NCI-H1694 (cell line): ENCODE measurements around the gene MBP.

ENCODE experiments used
- DNase-seq: peaks from one replicate; lab custom pipeline; 2025; lab: John Stamatoyannopoulos, UW

The MBP gene

DNA sequence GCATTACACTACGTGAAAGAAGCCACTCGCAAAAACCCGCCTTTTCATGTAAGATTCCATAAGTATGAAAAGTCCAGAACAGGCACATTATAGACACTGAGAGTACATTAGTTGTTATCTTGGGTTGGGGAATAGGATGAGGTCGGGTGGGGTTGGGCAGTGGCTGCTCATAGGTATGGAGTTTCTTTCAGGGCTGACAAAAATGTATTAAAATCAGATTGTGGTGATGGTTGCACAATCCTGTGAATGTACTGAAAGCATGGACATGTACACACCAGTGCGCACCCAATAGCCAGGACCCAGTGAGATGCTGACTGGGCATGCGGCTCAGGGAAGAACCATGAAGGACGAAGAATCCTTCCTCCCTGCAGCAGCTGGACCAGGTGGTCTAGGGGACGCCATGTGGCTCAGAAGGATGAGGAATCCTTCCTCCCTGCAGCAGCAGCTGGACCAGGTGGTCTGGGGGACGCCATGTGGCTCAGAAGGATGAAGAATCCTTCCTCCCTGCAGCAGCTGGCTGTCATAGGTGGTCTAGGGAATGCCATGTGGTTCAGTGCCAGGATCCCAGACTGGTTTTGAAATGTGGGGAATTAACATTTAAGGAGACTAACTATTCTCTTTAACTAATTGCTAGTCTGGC lies 50.1 kb downstream of the MBP start:
- no peak for DNase-seq

DNA sequence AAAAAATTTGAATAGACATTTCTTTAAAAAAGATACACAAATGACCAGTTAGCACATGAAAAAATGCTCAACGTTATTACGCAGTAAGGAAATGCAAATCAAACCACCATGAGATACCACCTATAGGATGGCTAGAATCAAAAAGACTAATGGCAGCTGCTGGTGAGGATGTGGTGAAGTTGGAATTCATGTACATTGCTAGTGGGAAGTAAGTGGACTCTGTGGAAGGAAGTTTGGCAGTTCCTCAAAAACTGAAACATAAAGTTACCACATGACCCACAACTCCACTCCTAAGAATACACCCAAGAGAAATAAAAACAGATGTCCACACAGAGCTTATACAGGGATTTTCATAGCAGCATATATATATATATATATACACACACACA lies 51.2 kb downstream of the MBP start:
- no peak for DNase-seq

DNA sequence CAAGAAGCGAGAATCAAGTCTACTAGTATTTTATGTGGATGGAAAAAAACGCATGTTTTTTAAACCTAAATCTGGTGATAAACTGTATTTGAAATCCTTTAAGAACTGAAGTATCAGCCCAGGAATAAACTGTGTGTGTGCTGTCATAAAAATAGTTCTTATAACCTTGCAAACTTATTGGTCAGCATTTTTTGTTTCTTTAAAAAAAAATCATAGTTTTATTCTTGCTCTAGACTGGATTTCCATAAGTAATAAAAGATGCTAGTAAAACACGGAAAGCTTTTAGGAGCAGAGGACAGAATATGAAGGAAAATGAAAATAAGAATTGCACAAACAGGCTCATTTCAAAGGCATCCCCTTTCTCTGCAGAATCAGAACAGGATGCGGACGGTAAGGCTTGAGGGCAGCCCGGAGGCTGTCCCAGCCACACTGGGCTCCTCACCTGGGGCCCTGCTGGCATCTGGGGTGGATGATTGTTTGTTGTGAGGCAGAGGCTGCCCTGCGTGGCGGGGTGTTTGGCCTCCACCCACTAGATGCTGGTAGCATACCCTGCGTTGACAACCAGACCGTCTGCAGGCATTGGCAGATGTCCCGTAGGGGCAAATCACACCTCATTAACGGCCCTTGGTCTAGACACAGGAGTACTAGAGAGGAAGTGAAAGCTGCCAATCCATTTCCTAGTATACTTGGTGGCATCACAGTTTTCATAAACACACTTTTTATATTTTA lies 52.5 kb downstream of the MBP start:
- peak; percentile 12 for DNase-seq

GRCh38 chr18:77079088-77079487 lies 53.5 kb downstream of the MBP start:
- no peak for DNase-seq

- no peak for DNase-seq
These were observed 53.9 kb downstream of the MBP start for GRCh38 chr18:77078690-77079070.

- DNase-seq: no peak
These were observed 54.5 kb downstream of the MBP start for GRCh38 chr18:77077941-77078689.

DNA sequence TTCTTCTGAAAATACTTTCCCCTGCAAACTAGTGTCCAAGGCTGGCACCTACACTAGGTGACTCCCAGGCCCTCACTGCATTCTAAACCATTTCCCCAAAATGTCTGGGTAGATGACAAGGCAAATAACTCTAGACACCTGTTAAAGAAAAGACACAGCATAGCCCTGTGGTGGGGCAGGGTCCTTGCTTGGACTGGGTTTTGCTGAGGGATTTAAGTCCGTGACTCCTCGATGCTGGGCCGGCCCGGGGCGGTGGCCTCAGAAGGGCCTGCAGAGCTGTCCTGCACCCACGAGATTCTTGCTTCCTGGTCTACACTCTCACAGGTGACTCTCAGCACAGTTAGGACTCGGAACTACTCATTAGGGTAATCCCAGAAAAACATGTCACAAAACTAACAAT lies 55.2 kb downstream of the MBP start:
- DNase-seq: no peak

- no peak for DNase-seq
These were observed 56.5 kb downstream of the MBP start for GRCh38 chr18:77076111-77076510.

GRCh38 chr18:77074431-77074830 lies 58.2 kb downstream of the MBP start:
- DNase-seq: no peak

- DNase-seq: no peak
These were observed 59.1 kb downstream of the MBP start for GRCh38 chr18:77073336-77074093.

DNA sequence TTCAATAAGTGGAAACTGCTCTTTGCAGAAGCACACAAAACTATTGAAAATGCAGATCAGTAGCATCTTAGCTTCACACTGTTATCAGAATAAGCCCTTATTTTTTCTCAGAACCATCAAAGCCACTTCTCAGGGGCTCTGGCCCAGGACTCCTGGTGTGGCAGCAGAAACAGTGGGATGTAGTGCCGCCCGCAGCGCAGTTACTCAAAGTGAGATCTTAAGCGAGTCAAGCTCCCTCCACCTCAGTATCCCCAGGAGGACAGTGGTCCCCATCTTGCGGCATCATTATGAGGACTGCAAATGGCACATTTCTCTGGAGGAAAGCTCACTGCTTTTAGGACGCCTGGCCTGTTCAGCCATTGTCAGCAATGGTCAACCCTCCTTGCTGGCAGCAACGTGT lies 60.0 kb downstream of the MBP start:
- DNase-seq: no peak

- DNase-seq: no peak
These were observed 60.8 kb downstream of the MBP start for GRCh38 chr18:77071711-77072292.

DNA sequence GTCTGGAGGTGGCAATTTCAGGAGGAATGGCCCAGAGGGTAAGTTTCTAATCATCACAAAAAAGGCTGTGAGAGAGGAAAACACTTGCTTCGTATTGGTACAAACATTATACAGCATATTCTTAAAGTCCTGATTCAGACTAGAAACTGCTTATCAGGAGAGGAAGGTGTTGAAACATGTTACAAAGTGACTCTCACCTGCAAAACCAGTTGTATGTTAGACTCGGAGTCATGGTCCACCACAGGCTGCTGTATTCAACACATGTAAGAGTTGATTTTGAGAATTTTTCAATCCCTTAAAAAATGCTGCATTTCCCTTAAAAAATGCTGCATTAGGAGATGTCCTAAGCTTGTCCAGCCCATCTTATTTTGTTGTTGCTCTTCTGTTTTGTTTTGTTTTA lies 61.5 kb downstream of the MBP start:
- no peak for DNase-seq

DNA sequence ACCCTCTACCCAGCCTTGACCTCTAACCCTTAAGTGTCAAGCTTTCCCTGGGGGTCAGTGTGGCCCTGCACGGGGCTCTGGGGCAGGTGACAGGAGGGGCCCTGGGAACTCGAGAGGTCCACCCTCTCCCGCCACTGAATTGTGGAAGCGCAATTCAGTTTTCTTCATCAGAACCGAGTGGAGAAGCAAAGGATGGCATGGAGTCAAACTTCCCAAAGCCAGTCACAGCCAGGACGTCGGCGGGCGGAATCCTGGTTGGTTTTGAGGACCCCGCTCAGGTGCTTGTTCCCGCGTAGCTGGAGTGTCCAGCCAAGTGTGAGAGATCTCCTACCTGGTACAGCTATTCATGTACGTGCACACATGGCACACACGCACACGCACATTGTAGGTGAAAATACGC lies 62.0 kb downstream of the MBP start:
- DNase-seq: no peak

- DNase-seq: no peak
These were observed 62.7 kb downstream of the MBP start for GRCh38 chr18:77069931-77070330.

- DNase-seq: no peak
These were observed 63.1 kb downstream of the MBP start for GRCh38 chr18:77069482-77069881.

GRCh38 chr18:77068321-77069312 lies 64.0 kb downstream of the MBP start:
- no peak for DNase-seq

- no peak for DNase-seq
These were observed 65.1 kb downstream of the MBP start for GRCh38 chr18:77067291-77068061.

GRCh38 chr18:77066689-77067088 lies 65.9 kb downstream of the MBP start:
- no peak for DNase-seq

- no peak for DNase-seq
These were observed 66.5 kb downstream of the MBP start for GRCh38 chr18:77066101-77066500.
